Measurements from ENCODE around the gene PCLO.

Gene PCLO

GRCh38 chr7:83036721-83037380 lies 125.8 kb downstream of the PCLO start:
- no peak for TF ChIP-seq GATA2 (IDR thresholded peaks at IDR 0.05; ENCODE audit: low read depth, low read length)
- no peak for TF ChIP-seq GATA3 (IDR thresholded peaks at IDR 0.05; ENCODE audit: low read depth, low read length)

DNA sequence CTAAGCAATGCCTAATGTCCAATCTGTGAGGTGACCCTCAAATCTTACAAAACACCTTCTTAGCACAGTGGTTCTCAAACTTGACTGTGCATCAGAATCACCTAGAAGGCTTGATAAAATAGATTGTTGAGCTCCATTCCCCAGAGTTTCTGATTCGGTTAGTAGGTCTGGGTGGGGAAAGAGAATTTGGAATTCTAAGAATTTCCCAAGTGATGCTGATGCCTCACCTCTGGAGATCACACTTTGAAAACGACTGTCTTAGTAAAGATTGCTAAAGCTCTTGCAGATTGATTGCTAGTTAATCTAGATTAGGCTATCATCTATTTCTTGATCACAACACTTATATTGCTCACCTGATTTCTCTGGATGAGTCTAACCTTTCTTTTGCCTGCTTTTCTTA lies 126.6 kb downstream of the PCLO start:
- no peak for TF ChIP-seq GATA2 (IDR thresholded peaks at IDR 0.05; ENCODE audit: low read depth, low read length)
- TF ChIP-seq GATA3 (IDR thresholded peaks at IDR 0.05; ENCODE audit: low read depth, low read length): no peak

- TF ChIP-seq GATA2 (IDR thresholded peaks at IDR 0.05; ENCODE audit: low read depth, low read length): no peak
- TF ChIP-seq GATA3 (IDR thresholded peaks at IDR 0.05; ENCODE audit: low read depth, low read length): no peak
Observed at GRCh38 chr7:83032195-83032594, 130.5 kb downstream of the PCLO start.

GRCh38 chr7:83021032-83021431 lies 141.7 kb downstream of the PCLO start:
- no peak for TF ChIP-seq GATA3 (IDR thresholded peaks at IDR 0.05; ENCODE audit: low read depth, low read length)
- TF ChIP-seq GATA2 (IDR thresholded peaks at IDR 0.05; ENCODE audit: low read depth, low read length): no peak

DNA sequence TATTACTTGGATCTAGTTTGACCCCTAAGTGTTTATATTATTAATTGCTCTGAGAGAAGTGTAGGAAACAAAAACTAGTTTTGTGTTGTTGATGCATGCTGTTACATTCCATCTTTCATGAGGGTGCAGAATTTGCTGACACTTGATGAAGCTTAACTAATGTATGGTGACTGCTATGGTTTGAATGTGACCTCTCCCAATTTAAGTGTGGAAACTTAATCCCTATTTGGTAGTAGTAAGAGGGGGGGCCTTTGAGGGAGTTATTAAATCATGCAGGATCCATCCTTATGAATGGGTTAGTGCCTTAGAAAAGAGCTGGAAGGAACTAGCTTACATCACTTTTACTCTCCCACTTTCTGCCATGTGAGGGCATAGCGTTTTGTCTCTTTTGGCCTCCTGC lies 142.5 kb downstream of the PCLO start:
- TF ChIP-seq GATA2 (IDR thresholded peaks at IDR 0.05; ENCODE audit: low read depth, low read length): no peak

DNA sequence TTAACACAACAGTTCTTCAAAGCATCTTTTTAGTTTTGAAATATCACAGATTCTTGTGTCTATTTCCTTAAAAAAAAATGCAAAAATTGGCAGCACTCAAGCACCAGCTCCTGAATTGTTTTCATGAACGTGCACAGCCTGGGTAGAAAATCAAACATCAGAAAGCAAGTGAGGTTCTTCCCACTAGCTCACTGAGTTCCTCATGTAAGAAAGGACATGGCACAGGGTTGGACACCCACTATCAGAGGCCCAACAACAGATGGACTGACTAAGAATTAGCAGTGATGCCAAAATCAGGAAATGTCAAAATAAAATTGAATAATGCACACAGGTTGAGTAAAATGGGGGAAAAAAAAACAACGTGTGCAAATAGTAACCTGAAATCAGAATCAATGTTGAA lies 146.8 kb downstream of the PCLO start:
- TF ChIP-seq GATA2 (IDR thresholded peaks at IDR 0.05; ENCODE audit: low read depth, low read length) (no peak), GATA3 (IDR thresholded peaks at IDR 0.05; ENCODE audit: low read depth, low read length) (no peak)

- no peak for TF ChIP-seq GATA2 (IDR thresholded peaks at IDR 0.05; ENCODE audit: low read depth, low read length)
- TF ChIP-seq GATA3 (IDR thresholded peaks at IDR 0.05; ENCODE audit: low read depth, low read length): no peak
Observed at GRCh38 chr7:83014546-83014945, 148.1 kb downstream of the PCLO start.

DNA sequence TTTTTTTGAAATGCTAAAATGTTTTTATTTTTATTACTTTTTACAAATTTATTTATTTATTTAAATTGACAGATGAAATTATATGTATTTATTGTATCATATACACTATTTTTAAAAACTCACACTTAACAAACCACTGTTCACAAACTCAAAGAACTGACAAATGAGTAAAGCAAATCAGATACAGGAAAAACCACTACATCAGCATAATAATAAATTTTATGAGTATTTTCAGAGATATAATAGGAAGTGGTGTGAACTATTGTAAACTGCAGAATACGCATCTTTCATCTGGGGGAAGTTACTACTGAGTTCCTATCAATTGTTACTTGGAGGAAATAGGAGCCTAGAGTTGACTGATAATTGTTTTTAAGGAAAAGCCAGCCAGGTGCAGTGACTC lies 150.7 kb downstream of the PCLO start:
- TF ChIP-seq GATA3 (IDR thresholded peaks at IDR 0.05; ENCODE audit: low read depth, low read length): no peak
- no peak for TF ChIP-seq GATA2 (IDR thresholded peaks at IDR 0.05; ENCODE audit: low read depth, low read length)

DNA sequence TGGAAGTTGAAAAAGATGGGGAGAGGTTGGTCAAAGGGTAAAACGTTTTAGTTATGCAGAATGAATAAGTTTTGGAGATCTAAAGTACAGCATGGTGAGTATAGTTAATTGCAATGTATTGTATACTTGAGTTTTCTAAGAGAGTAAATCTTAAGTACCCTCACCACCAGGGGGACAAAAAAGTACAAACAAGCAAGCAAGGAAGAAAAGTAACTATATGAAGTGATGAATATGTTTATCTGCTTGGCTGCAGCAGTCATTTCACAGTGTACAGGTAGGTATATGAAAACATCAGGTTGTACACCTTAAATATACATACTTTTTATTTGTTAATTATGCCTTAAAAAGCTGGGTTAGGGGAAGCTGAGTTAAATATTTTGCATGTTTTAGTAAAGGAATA lies 157.3 kb downstream of the PCLO start:
- TF ChIP-seq GATA2 (IDR thresholded peaks at IDR 0.05; ENCODE audit: low read depth, low read length) (no peak), GATA3 (IDR thresholded peaks at IDR 0.05; ENCODE audit: low read depth, low read length) (no peak)

DNA sequence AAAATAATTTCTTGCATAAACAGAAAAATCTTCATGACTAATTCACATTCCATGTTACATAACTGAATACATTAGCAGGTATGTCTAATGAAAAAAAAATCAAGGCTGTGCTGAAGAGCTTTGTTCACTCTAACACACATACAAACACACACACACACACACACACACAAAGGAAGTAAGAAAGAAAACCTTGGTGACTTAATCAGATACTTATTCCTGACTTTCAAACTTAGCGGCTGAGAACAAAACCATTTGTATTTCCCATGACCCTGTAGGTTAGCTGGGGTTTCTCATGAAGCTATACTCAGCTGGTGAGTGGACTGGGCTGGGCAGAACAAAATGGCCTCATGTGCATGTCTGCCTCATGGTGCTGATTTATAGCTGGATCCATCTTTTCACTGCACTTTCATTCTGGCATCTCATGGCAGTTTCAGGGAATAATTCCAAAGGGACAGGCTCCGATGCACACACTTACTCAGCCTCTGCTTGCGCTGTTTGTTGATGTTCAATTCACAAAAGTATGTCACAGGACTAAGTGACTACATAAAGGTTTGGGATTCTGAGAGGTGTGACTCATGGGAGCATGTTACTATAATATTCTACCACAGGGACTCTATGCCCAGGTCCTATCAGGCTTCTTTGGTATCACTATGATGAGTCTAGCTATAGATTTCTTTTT lies 161.2 kb downstream of the PCLO start:
- TF ChIP-seq GATA3 (IDR thresholded peaks at IDR 0.05; ENCODE audit: low read depth, low read length): no peak
- no peak for TF ChIP-seq GATA2 (IDR thresholded peaks at IDR 0.05; ENCODE audit: low read depth, low read length)

DNA sequence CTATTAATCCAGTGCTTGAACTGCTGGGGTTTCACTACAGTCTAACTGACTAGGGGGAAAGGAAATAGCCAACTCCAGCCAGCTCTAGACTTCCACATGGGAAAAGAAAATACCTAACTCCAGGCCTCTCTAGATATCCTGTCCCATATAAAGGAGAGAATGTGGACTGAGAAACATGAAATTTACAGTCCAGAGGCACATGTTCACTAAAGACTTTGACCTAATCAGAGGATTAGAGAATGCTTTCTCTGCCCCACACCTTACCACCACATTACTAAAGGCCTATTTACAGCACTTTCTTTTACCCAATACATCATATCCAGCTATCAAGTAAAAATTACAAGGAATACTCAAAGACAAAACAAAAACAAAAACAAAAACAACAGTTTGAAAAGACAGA lies 164.2 kb downstream of the PCLO start:
- TF ChIP-seq GATA3 (IDR thresholded peaks at IDR 0.05; ENCODE audit: low read depth, low read length) (no peak), GATA2 (IDR thresholded peaks at IDR 0.05; ENCODE audit: low read depth, low read length) (no peak)

- no peak for TF ChIP-seq GATA3 (IDR thresholded peaks at IDR 0.05; ENCODE audit: low read depth, low read length)
- TF ChIP-seq GATA2 (IDR thresholded peaks at IDR 0.05; ENCODE audit: low read depth, low read length): no peak
Observed at GRCh38 chr7:82985144-82985802, 177.4 kb downstream of the PCLO start.

DNA sequence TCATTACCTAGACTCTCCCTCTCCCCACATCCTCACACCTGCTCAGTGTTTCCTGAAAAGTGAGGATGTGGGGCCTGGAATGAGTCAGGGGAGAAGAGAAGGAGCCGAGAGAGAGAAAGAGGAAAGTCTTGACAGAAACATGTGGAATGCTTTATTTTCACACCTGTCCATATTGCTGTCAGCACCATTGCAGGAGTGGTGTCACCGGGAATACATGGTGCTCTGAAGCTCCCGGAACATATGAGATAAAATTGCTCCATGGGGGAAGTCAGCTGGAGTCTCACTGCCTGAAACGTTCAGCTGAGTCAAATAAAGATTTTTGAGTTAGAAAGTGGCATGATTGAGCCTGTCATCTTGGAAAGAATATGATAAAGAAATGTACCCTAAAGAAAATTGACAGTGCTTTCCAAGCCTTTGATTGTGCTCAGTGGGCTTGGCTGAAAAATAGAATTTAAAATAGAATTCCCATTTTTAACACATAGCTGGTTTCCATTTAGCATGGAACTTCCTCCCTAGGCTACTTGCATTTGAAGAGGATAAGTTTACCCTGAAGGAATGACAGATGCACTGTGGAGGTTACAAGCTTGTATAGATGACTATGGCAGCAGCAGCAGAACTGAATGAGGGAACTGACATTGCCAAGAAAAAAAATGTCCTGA lies 182.4 kb downstream of the PCLO start:
- TF ChIP-seq GATA3 (IDR thresholded peaks at IDR 0.05; ENCODE audit: low read depth, low read length) (no peak), GATA2 (IDR thresholded peaks at IDR 0.05; ENCODE audit: low read depth, low read length) (no peak)

DNA sequence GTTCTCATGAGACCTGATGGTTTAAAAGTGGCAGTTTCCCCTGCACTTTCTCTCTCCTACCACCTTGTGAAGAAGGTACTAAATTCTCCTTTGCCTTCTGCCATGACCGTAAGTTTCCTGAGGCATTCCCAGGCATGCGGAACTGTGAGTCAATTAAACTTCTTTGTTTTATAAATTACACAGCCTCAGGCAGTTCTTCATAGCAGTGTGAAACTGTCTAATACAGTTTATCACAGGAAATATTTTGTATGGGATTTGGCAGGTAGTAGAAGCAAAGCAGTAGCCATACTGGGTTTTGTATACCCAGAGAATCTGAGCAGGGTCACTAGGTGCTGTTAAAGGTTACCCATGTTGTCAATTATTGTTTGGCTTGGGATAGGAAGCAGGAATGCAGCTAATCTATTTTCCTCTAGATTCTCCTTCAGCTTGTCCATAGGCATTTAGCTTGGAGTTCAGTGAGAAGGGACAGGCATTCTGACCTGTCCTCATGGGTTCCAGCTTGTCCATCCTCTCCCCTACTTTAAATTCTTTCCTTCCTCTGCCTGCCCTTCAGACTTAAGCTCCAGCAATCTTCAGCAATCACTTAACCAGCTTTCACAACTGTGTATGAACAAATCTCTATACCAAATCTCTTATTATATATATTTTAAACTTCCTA lies 186.7 kb downstream of the PCLO start:
- TF ChIP-seq GATA2 (IDR thresholded peaks at IDR 0.05; ENCODE audit: low read depth, low read length): no peak
- TF ChIP-seq GATA3 (IDR thresholded peaks at IDR 0.05; ENCODE audit: low read depth, low read length): no peak

All from SH-SY5Y (cell line).